Stomach (tissue), 4 donors: Measurements from ENCODE around the gene SLC4A2.

ENCODE experiments used
- CTCF ChIP-seq, 7 experiments: fragments of 450-650 bp in 4 of 7; fragments of 200-600 bp in 3 of 7; sonication (generic) in 3 of 7; IDR thresholded peaks; one replicate each; pipeline ENCODE4 v1.5.1; 2016 to 2019; ENCODE audit warnings: antibody characterized with exemption in 7 of 7, control low read depth in 2 of 7, mild to moderate bottlenecking in 1 of 7
- EP300 ChIP-seq: sonication (generic); formaldehyde crosslinking; IDR thresholded peaks from one replicate; pipeline ENCODE4 v1.6.1; 2017; ENCODE audit warnings: antibody characterized with exemption
- POLR2A ChIP-seq, 4 donors: fragments of 450-650 bp; IDR thresholded peaks; one replicate each; pipeline ENCODE4 v1.6.1; 2016; ENCODE audit warnings: antibody characterized with exemption in 4 of 4, control low read depth in 2 of 4, mild to moderate bottlenecking in 1 of 4, moderate library complexity in 1 of 4
- POLR2AphosphoS5 ChIP-seq, 3 donors: sonication (generic); formaldehyde crosslinking; IDR thresholded peaks; one replicate each; pipeline ENCODE4 v1.6.1; 2016; ENCODE audit warnings: antibody characterized with exemption in 3 of 3

- no peak for TF ChIP-seq CTCF (IDR thresholded peaks at IDR 0.05)
- no peak for TF ChIP-seq POLR2AphosphoS5 (IDR thresholded peaks at IDR 0.05)
- TF ChIP-seq EP300: no peak
- no peak for TF ChIP-seq POLR2A (IDR thresholded peaks at IDR 0.05)
Observed at GRCh38 chr7:151014950-151015349, 44.4 kb upstream of the SLC4A2 start.
